ENCODE measurements around the gene ETV6.
"Not testable (repeated sequence)": the region's sequence is repeated elsewhere in the genome, so short reads cannot be mapped to it uniquely, and the experiment has no call there.

Gene ETV6

GRCh38 chr12:11904124-11904523, 254.7 kb downstream of the ETV6 start:
- no peak for TF ChIP-seq CTCF (IDR thresholded peaks at IDR 0.05)
- no peak overlapping the region for H3K27ac ChIP-seq

- H3K27ac ChIP-seq = no peak overlapping the region
- TF ChIP-seq ZFX (IDR thresholded peaks at IDR 0.05; ENCODE audit: borderline replicate concordance) (no peak), CTCF (IDR thresholded peaks at IDR 0.05) (no peak)
Observed at GRCh38 chr12:11905534-11905933, 256.1 kb downstream of the ETV6 start.

GRCh38 chr12:11906286-11906935, 256.9 kb downstream of the ETV6 start:
- no peak overlapping the region for H3K27ac ChIP-seq
- no peak for TF ChIP-seq CTCF (IDR thresholded peaks at IDR 0.05)
- TF ChIP-seq ZFX (IDR thresholded peaks at IDR 0.05; ENCODE audit: borderline replicate concordance) = no peak

GRCh38 chr12:11907625-11908024, 258.2 kb downstream of the ETV6 start:
- TF ChIP-seq ZFX (IDR thresholded peaks at IDR 0.05; ENCODE audit: borderline replicate concordance) (no peak), CTCF (IDR thresholded peaks at IDR 0.05) (no peak)
- H3K27ac ChIP-seq = no peak overlapping the region

GRCh38 chr12:11909406-11909805, 259.9 kb downstream of the ETV6 start:
- H3K27ac ChIP-seq = not testable (repeated sequence)

- TF ChIP-seq ZFX (IDR thresholded peaks at IDR 0.05; ENCODE audit: borderline replicate concordance) (no peak), CTCF (IDR thresholded peaks at IDR 0.05) (no peak)
- H3K27ac ChIP-seq = no peak overlapping the region
Observed at GRCh38 chr12:11916113-11916512, 266.6 kb downstream of the ETV6 start.

- no peak overlapping the region for H3K27ac ChIP-seq
Observed at GRCh38 chr12:11916771-11917170, 267.3 kb downstream of the ETV6 start.

More at GRCh38 chr12:11916771-11917170, 267.3 kb downstream of the ETV6 start:
- TF ChIP-seq CTCF (IDR thresholded peaks at IDR 0.05) (no peak), ZFX (IDR thresholded peaks at IDR 0.05; ENCODE audit: borderline replicate concordance) (no peak)
